Breast epithelium (tissue), 3 donors: ENCODE data around the gene MGAT5B.

ENCODE experiments used
- POLR2AphosphoS5 ChIP-seq, 3 donors: sonication (generic); formaldehyde crosslinking; IDR thresholded peaks; one replicate each; pipeline ENCODE4 v1.6.1; 2017; ENCODE audit warnings: antibody characterized with exemption in 3 of 3
- TF ChIP-seq, protein P1 (sequence below), 3 donors: fragments of 450-650 bp; IDR thresholded peaks; one replicate each; pipeline ENCODE4 v1.5.1; 2016 to 2017; ENCODE audit warnings: antibody characterized with exemption in 3 of 3, mild to moderate bottlenecking in 3 of 3, moderate library complexity in 3 of 3

DNA sequence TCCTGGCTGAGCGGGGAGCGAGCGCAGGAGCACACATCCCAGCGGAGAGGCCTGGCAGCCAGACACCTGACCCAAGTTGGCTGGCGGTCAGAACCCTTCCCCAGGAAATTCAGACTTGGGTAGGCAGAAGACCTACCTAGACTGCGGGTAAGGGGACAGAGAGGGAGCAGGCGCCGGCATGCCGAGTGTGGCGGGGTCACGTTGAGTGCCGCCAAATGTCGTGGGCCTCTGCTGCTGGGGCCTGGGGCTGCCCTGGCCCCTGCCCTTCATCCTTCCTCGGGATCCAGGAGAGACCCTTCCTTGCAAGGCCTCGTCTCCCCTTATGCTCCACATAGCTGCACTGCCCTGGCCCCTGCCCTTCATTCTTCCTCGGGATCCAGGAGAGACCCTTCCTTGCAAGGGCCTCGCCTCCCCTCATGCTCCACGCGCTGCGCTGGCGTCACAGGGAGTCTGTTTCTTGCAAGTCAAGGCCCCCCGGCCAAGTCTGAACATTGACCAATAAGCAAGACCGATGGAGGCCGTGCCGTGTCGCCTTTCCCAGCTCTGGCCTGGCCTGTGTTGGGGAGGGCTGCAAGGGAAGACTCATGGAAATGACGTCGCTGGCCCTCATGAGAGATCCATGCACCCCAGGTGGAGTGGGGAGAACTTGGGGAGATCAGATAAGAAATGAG, 47.8 kb downstream of the MGAT5B start:
- TF ChIP-seq, protein P1, sequence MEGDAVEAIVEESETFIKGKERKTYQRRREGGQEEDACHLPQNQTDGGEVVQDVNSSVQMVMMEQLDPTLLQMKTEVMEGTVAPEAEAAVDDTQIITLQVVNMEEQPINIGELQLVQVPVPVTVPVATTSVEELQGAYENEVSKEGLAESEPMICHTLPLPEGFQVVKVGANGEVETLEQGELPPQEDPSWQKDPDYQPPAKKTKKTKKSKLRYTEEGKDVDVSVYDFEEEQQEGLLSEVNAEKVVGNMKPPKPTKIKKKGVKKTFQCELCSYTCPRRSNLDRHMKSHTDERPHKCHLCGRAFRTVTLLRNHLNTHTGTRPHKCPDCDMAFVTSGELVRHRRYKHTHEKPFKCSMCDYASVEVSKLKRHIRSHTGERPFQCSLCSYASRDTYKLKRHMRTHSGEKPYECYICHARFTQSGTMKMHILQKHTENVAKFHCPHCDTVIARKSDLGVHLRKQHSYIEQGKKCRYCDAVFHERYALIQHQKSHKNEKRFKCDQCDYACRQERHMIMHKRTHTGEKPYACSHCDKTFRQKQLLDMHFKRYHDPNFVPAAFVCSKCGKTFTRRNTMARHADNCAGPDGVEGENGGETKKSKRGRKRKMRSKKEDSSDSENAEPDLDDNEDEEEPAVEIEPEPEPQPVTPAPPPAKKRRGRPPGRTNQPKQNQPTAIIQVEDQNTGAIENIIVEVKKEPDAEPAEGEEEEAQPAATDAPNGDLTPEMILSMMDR (IDR thresholded peaks at IDR 0.05) = no peak
- no peak for TF ChIP-seq POLR2AphosphoS5 (IDR thresholded peaks at IDR 0.05)
